OCI-LY3 (cell line): Measurements from ENCODE around the gene COG8.

Experiments
- CTCF ChIP-seq: fragments of 200-600, 300-600 bp; sonication (generic); IDR thresholded peaks from 2 replicates; pipeline ENCODE4 v1.5.1; 2014; ENCODE audit warnings: antibody characterized with exemption, low read length, low read depth
- EZH2phosphoT487 ChIP-seq: fragments of 200-600 bp; shearing (Covaris generic); IDR thresholded peaks from 2 replicates; pipeline ENCODE4 v1.6.1; 2018; ENCODE audit warnings: antibody characterized with exemption, mixed run types, low read depth

DNA sequence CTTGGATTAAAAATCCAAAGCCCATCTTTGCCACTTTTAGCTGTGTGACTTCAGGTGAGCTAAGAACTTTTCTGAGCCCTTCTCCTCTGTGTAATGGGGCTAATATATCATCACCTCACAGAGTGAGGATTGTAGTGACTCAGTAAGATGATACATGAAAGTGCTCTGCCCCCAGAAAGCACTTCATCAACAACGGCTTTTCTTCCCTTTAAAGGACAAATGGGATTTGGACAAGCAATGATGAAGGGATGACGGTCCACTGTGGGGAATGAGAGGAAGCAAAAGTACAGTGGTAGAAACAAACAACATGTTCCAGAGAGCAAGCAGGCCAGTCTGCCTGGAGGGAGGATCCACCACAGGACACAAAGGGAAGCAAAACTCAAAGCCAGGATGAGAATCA is 26.5 kb upstream of the COG8 start:
- no peak for TF ChIP-seq CTCF
- TF ChIP-seq EZH2phosphoT487, result no peak
